NB4 (cell line): ENCODE data around the gene AR.

ENCODE experiments used
- DNase-seq: peaks from one replicate; pipeline ENCODE4 v3.0.0; 2010; ENCODE audit warnings: low read depth
- H3K4me3 ChIP-seq: one replicate; pipeline ENCODE4 v1.5.1; 2011; ENCODE audit warnings: mild to moderate bottlenecking, low read depth, low read length, moderate library complexity
- MYC ChIP-seq: IDR thresholded peaks from 2 replicates; pipeline ENCODE4 v1.6.1; 2011; ENCODE audit warnings: low read depth, low read length
- POLR2A ChIP-seq: IDR thresholded peaks from 2 replicates; pipeline ENCODE4 v1.6.1; 2011; ENCODE audit warnings: mild to moderate bottlenecking; ENCODE audit not compliant: insufficient read length; ENCODE audit errors: extremely low read depth
- TF ChIP-seq, protein P1 (sequence below): IDR thresholded peaks from 2 replicates; pipeline ENCODE4 v1.6.1; 2011; ENCODE audit warnings: low read depth, low read length
- TF ChIP-seq, protein P2 (sequence below): IDR thresholded peaks from one replicate; pipeline ENCODE4 v1.5.1; 2012; ENCODE audit warnings: low read depth, low read length

AR gene

DNA sequence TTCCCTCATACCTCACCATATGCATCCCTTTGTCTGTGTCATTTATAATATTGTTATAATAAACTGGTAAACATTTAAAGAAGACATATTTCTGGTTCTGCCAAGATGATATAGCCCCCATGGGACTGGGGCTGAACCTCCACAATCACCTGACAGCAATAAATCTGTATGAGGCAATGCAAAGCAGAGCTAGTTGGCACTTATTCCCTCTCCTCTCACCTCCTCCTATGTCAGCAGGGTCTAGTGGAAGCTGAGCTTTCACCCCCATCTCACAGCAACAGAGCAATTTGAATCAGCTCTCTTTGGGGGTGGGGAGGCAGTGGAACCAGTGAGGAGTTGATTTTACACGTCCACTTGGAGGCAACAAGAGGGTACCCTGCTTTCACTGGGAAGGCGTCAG lies 206.9 kb downstream of the AR start:
- TF ChIP-seq, protein P1, sequence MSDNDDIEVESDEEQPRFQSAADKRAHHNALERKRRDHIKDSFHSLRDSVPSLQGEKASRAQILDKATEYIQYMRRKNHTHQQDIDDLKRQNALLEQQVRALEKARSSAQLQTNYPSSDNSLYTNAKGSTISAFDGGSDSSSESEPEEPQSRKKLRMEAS = no peak
- TF ChIP-seq POLR2A (no peak), MYC (no peak)
- TF ChIP-seq, protein P2, sequence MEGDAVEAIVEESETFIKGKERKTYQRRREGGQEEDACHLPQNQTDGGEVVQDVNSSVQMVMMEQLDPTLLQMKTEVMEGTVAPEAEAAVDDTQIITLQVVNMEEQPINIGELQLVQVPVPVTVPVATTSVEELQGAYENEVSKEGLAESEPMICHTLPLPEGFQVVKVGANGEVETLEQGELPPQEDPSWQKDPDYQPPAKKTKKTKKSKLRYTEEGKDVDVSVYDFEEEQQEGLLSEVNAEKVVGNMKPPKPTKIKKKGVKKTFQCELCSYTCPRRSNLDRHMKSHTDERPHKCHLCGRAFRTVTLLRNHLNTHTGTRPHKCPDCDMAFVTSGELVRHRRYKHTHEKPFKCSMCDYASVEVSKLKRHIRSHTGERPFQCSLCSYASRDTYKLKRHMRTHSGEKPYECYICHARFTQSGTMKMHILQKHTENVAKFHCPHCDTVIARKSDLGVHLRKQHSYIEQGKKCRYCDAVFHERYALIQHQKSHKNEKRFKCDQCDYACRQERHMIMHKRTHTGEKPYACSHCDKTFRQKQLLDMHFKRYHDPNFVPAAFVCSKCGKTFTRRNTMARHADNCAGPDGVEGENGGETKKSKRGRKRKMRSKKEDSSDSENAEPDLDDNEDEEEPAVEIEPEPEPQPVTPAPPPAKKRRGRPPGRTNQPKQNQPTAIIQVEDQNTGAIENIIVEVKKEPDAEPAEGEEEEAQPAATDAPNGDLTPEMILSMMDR = no peak
- H3K4me3 ChIP-seq = no peak overlapping the region
- no peak for DNase-seq

DNA sequence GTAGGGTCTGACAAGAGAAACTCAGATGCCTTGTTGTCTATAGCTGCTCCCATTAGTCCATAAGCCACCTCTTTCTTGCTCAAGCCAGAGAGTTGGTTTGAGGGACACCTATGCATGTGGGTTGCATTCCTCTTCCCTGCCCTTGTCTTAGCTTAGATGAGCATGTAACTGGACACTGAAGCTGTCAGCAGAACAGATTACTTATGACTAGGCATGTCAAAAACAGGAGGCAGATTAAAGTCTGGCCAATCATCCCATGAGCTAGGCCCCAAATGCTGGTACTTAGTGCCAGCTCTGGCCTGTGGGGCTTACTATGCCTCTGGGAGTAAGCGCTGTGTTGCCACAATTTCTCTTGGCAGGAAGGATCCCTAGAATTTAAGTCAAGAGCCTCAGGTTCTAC lies 215.2 kb downstream of the AR start:
- no peak overlapping the region for H3K4me3 ChIP-seq
- DNase-seq = no peak
- TF ChIP-seq MYC = no peak
- TF ChIP-seq, protein P1 = no peak
- TF ChIP-seq, protein P2 = no peak
- TF ChIP-seq POLR2A = no peak

GRCh38 chrX:67777148-67777547 lies 233.3 kb downstream of the AR start:
- TF ChIP-seq, protein P1 = no peak
- TF ChIP-seq POLR2A = no peak
- TF ChIP-seq, protein P2 = no peak
- no peak for TF ChIP-seq MYC
- no peak overlapping the region for H3K4me3 ChIP-seq
- no peak for DNase-seq

GRCh38 chrX:67779099-67779498 lies 235.3 kb downstream of the AR start:
- TF ChIP-seq MYC (no peak), POLR2A (no peak)
- TF ChIP-seq, protein P1 = no peak
- TF ChIP-seq, protein P2 = no peak
- no peak for DNase-seq
- no peak overlapping the region for H3K4me3 ChIP-seq
